SK-N-SH treated with all-trans-retinoic acid at 6 μM for 48 hours (cell line): ENCODE data around the gene AGAP1.

Source experiments
- ATAC-seq: fragments of 200-7000 bp; cut with Tn5 transposase; 3 replicates; pipeline ENCODE4 v1.9.1; 2020; ENCODE audit warnings: mild to moderate bottlenecking, moderate library complexity
- ARNTL ChIP-seq: fragments of 450-650 bp; formaldehyde crosslinking; IDR thresholded peaks from 2 replicates; pipeline ENCODE4 v1.5.0; 2020; ENCODE audit warnings: low read depth, mild to moderate bottlenecking, moderate library complexity, borderline replicate concordance
- BACH2 ChIP-seq: fragments of 250-450 bp; sonication (Bioruptor Pico); IDR thresholded peaks from 2 replicates; pipeline ENCODE4 v1.9.0; 2021; ENCODE audit warnings: mild to moderate bottlenecking, borderline replicate concordance
- CSDC2 ChIP-seq: fragments of 250-450 bp; sonication (Bioruptor Pico); IDR thresholded peaks from 2 replicates; pipeline ENCODE4 v1.5.0; 2020; ENCODE audit warnings: mild to moderate bottlenecking, moderate library complexity
- ESRRG ChIP-seq: fragments of 250-450 bp; sonication (Bioruptor Pico); IDR thresholded peaks from 2 replicates; pipeline ENCODE4 v1.6.1; 2021; ENCODE audit warnings: mild to moderate bottlenecking
- GLIS3 ChIP-seq: fragments of 250-450 bp; sonication (Bioruptor Pico); IDR thresholded peaks from 2 replicates; pipeline ENCODE4 v1.5.0; 2020; ENCODE audit warnings: mild to moderate bottlenecking, moderate library complexity
- ISL1 ChIP-seq: fragments of 250-450 bp; sonication (Bioruptor Pico); IDR thresholded peaks from 2 replicates; pipeline ENCODE4 v2.1.2; 2022; ENCODE audit warnings: mild to moderate bottlenecking, moderate library complexity
- OSR1 ChIP-seq: fragments of 250-450 bp; sonication (Bioruptor Pico); IDR thresholded peaks from 2 replicates; pipeline ENCODE4 v1.8.0; 2022; ENCODE audit warnings: moderate library complexity, mild to moderate bottlenecking, inconsistent platforms
- POU6F1 ChIP-seq: fragments of 250-450 bp; sonication (Bioruptor Pico); IDR thresholded peaks from 2 replicates; pipeline ENCODE4 v1.8.0; 2021; ENCODE audit warnings: low read depth, mild to moderate bottlenecking, moderate library complexity, borderline replicate concordance
- RARB ChIP-seq: fragments of 250-450 bp; sonication (Bioruptor Pico); IDR thresholded peaks from 2 replicates; pipeline ENCODE4 v1.8.0; 2021; ENCODE audit warnings: mild to moderate bottlenecking, moderate library complexity
- SNAI2 ChIP-seq: fragments of 250-450 bp; sonication (Bioruptor Pico); IDR thresholded peaks from 2 replicates; pipeline ENCODE4 v1.5.0; 2020; ENCODE audit warnings: mild to moderate bottlenecking, moderate library complexity
- TCF4 ChIP-seq: fragments of 250-450 bp; sonication (Bioruptor Pico); IDR thresholded peaks from 2 replicates; pipeline ENCODE4 v1.8.0; 2021; ENCODE audit warnings: mild to moderate bottlenecking, moderate library complexity, borderline replicate concordance
- TOX ChIP-seq: fragments of 250-450 bp; sonication (Bioruptor Pico); IDR thresholded peaks from 2 replicates; pipeline ENCODE4 v1.8.0; 2021; ENCODE audit warnings: mild to moderate bottlenecking, moderate library complexity, borderline replicate concordance
- TSHZ2 ChIP-seq: fragments of 250-450 bp; sonication (Bioruptor Pico); IDR thresholded peaks from 2 replicates; pipeline ENCODE4 v1.5.0; 2020; ENCODE audit warnings: mild to moderate bottlenecking, moderate library complexity
- ZC3H10 ChIP-seq: fragments of 250-450 bp; sonication (Bioruptor Pico); IDR thresholded peaks from 2 replicates; pipeline ENCODE4 v1.5.1; 2021; ENCODE audit warnings: mild to moderate bottlenecking, moderate library complexity
- ZFP3 ChIP-seq: fragments of 250-450 bp; sonication (Bioruptor Pico); IDR thresholded peaks from 2 replicates; pipeline ENCODE4 v1.5.0; 2020; ENCODE audit warnings: mild to moderate bottlenecking, moderate library complexity
- ZFP30 ChIP-seq: fragments of 450-650 bp; formaldehyde crosslinking; IDR thresholded peaks from 2 replicates; pipeline ENCODE4 v1.5.0; 2022; ENCODE audit warnings: mild to moderate bottlenecking, moderate library complexity
- ZNF70 ChIP-seq: fragments of 450-650 bp; formaldehyde crosslinking; IDR thresholded peaks from 2 replicates; pipeline ENCODE4 v1.5.0; 2020; ENCODE audit warnings: mild to moderate bottlenecking, moderate library complexity
- ZNF8 ChIP-seq: fragments of 450-650 bp; formaldehyde crosslinking; IDR thresholded peaks from 2 replicates; pipeline ENCODE4 v1.5.0; 2020; ENCODE audit warnings: mild to moderate bottlenecking, moderate library complexity
- TF ChIP-seq, protein P1 (sequence below): fragments of 250-450 bp; sonication (Bioruptor Pico); IDR thresholded peaks from 2 replicates; pipeline ENCODE4 v1.8.0; 2020; ENCODE audit warnings: mild to moderate bottlenecking, moderate library complexity, borderline replicate concordance
- TF ChIP-seq, protein P2 (sequence below): fragments of 250-450 bp; sonication (Bioruptor Pico); IDR thresholded peaks from 2 replicates; pipeline ENCODE4 v1.5.1; 2021; ENCODE audit warnings: mild to moderate bottlenecking, moderate library complexity

AGAP1 gene

GRCh38 chr2:236105955-236106607 is 612.2 kb downstream of the AGAP1 start:
- no peak for TF ChIP-seq ZFP30
- TF ChIP-seq, protein P1, sequence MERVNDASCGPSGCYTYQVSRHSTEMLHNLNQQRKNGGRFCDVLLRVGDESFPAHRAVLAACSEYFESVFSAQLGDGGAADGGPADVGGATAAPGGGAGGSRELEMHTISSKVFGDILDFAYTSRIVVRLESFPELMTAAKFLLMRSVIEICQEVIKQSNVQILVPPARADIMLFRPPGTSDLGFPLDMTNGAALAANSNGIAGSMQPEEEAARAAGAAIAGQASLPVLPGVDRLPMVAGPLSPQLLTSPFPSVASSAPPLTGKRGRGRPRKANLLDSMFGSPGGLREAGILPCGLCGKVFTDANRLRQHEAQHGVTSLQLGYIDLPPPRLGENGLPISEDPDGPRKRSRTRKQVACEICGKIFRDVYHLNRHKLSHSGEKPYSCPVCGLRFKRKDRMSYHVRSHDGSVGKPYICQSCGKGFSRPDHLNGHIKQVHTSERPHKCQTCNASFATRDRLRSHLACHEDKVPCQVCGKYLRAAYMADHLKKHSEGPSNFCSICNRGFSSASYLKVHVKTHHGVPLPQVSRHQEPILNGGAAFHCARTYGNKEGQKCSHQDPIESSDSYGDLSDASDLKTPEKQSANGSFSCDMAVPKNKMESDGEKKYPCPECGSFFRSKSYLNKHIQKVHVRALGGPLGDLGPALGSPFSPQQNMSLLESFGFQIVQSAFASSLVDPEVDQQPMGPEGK (CRISPR knock-in tag) = no peak
- TF ChIP-seq ZFP3 (CRISPR knock-in tag) = no peak
- TF ChIP-seq RARB (CRISPR knock-in tag) = no peak
- TF ChIP-seq TCF4 (CRISPR knock-in tag) = no peak
- TF ChIP-seq OSR1 (CRISPR knock-in tag) = no peak
- no peak for TF ChIP-seq ZC3H10 (CRISPR knock-in tag)
- TF ChIP-seq TSHZ2 (CRISPR knock-in tag) = no peak
- no peak for TF ChIP-seq TOX (CRISPR knock-in tag)
- no peak for TF ChIP-seq POU6F1 (CRISPR knock-in tag)
- TF ChIP-seq CSDC2 (CRISPR knock-in tag) = no peak
- TF ChIP-seq SNAI2 (CRISPR knock-in tag) = no peak
- TF ChIP-seq BACH2 (CRISPR knock-in tag) = no peak
- no peak for TF ChIP-seq ARNTL (CRISPR knock-in tag)
- no peak for TF ChIP-seq ISL1
- TF ChIP-seq ZNF70 (CRISPR knock-in tag) = no peak
- TF ChIP-seq ESRRG = no peak
- no peak for TF ChIP-seq GLIS3 (CRISPR knock-in tag)
- TF ChIP-seq, protein P2, sequence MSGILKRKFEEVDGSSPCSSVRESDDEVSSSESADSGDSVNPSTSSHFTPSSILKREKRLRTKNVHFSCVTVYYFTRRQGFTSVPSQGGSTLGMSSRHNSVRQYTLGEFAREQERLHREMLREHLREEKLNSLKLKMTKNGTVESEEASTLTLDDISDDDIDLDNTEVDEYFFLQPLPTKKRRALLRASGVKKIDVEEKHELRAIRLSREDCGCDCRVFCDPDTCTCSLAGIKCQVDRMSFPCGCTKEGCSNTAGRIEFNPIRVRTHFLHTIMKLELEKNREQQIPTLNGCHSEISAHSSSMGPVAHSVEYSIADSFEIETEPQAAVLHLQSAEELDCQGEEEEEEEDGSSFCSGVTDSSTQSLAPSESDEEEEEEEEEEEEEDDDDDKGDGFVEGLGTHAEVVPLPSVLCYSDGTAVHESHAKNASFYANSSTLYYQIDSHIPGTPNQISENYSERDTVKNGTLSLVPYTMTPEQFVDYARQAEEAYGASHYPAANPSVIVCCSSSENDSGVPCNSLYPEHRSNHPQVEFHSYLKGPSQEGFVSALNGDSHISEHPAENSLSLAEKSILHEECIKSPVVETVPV (CRISPR knock-in tag) = no peak
- TF ChIP-seq ZNF8 (CRISPR knock-in tag) = no peak
- TF ChIP-seq, all 23 proteins: peak for 0
- no peak for ATAC-seq

- no peak for ATAC-seq
- TF ChIP-seq TOX (CRISPR knock-in tag) = no peak
- no peak for TF ChIP-seq ZNF8 (CRISPR knock-in tag)
- TF ChIP-seq SNAI2 (CRISPR knock-in tag) = no peak
- no peak for TF ChIP-seq ZC3H10 (CRISPR knock-in tag)
- no peak for TF ChIP-seq TSHZ2 (CRISPR knock-in tag)
- TF ChIP-seq, protein P2 (CRISPR knock-in tag) = no peak
- no peak for TF ChIP-seq ZNF70 (CRISPR knock-in tag)
- TF ChIP-seq ISL1 = no peak
- no peak for TF ChIP-seq CSDC2 (CRISPR knock-in tag)
- no peak for TF ChIP-seq ZFP30
- TF ChIP-seq GLIS3 (CRISPR knock-in tag) = no peak
These were observed 612.9 kb downstream of the AGAP1 start for GRCh38 chr2:236106761-236107160.
